GM23338 (cell line): ENCODE results near the gene GRM4. TPM values are rescaled to one million over a fixed set of nuclear protein-coding genes. Genes with fewer than 3 reads are reported as not detected.

Experiments
- ATAC-seq: fragments of 200-7000 bp; cut with Tn5 transposase; 3 replicates; pipeline ENCODE4 v1.9.1; 2020
- DNase-seq: peaks from one replicate; pipeline ENCODE4 v3.0.0-alpha.2; 2015; ENCODE audit warnings: low spot score
- H2AFZ ChIP-seq: fragments of 200-600 bp; sonication (generic); 2 replicates; pipeline ENCODE4 v1.8.0; 2016; ENCODE audit warnings: antibody characterized with exemption, mild to moderate bottlenecking, moderate library complexity
- H3F3A ChIP-seq: fragments of 200-600 bp; sonication (generic); replicated peaks from 2 replicates; pipeline ENCODE4 v1.8.0; 2017; ENCODE audit warnings: antibody characterized with exemption, mixed run types, low read depth
- H3K27ac ChIP-seq: fragments of 200-600 bp; sonication (generic); 2 replicates; pipeline ENCODE4 v1.6.1; 2016; ENCODE audit warnings: low read depth
- H3K27me3 ChIP-seq: fragments of 200-600 bp; sonication (generic); 2 replicates; pipeline ENCODE4 v1.8.0; 2016; ENCODE audit warnings: mild to moderate bottlenecking, mixed run types, moderate library complexity; ENCODE audit not compliant: insufficient read depth
- H3K36me3 ChIP-seq: fragments of 200-600 bp; sonication (generic); 2 replicates; pipeline ENCODE4 v1.8.0; 2016; ENCODE audit warnings: mild to moderate bottlenecking; ENCODE audit not compliant: insufficient read depth
- H3K4me1 ChIP-seq: fragments of 200-600 bp; sonication (generic); 2 replicates; pipeline ENCODE4 v1.8.0; 2016; ENCODE audit warnings: mild to moderate bottlenecking, moderate library complexity; ENCODE audit not compliant: insufficient read depth
- H3K4me2 ChIP-seq: fragments of 200-600 bp; sonication (generic); 2 replicates; pipeline ENCODE4 v1.7.1; 2017; ENCODE audit warnings: mixed run types
- H3K4me3 ChIP-seq: fragments of 200-600 bp; sonication (generic); 2 replicates; pipeline ENCODE4 v1.6.1; 2016; ENCODE audit warnings: mixed run types
- H3K79me2 ChIP-seq: fragments of 200-600 bp; sonication (generic); replicated peaks from 2 replicates; pipeline ENCODE4 v1.8.0; 2017; ENCODE audit warnings: mild to moderate bottlenecking; ENCODE audit not compliant: insufficient read depth
- H3K9me2 ChIP-seq: fragments of 200-600 bp; sonication (generic); 2 replicates; pipeline ENCODE4 v1.8.0; 2017; ENCODE audit not compliant: insufficient read depth
- H4K20me1 ChIP-seq: fragments of 200-600 bp; sonication (generic); replicated peaks from 2 replicates; pipeline ENCODE4 v1.8.0; 2017; ENCODE audit warnings: mild to moderate bottlenecking; ENCODE audit not compliant: insufficient read depth
- H3K27ac Mint-ChIP-seq: 2 replicates; pipeline ENCODE4 v1.8.0; 2020; ENCODE audit warnings: inconsistent platforms, mild to moderate bottlenecking, moderate library complexity, mixed read lengths
- H3K27me3 Mint-ChIP-seq: 3 replicates; pipeline ENCODE4 v1.8.0; 2022; ENCODE audit warnings: low read depth, mild to moderate bottlenecking, moderate library complexity, mixed read lengths, inconsistent platforms; ENCODE audit not compliant: insufficient read depth, poor library complexity
- H3K36me3 Mint-ChIP-seq: 3 replicates; pipeline ENCODE4 v1.8.0; 2021; ENCODE audit warnings: low read depth, mild to moderate bottlenecking, inconsistent platforms, moderate library complexity, mixed read lengths
- H3K4me1 Mint-ChIP-seq: 3 replicates; pipeline ENCODE4 v1.8.0; 2020; ENCODE audit warnings: mild to moderate bottlenecking, inconsistent platforms, mixed read lengths
- H3K4me3 Mint-ChIP-seq: 3 replicates; pipeline ENCODE4 v1.8.0; 2021; ENCODE audit warnings: moderate library complexity, mild to moderate bottlenecking, inconsistent platforms, mixed read lengths
- H3K9me3 Mint-ChIP-seq: 3 replicates; pipeline ENCODE4 v1.8.0; 2020; ENCODE audit warnings: moderate library complexity, mild to moderate bottlenecking, inconsistent platforms, mixed read lengths
- CREB1 ChIP-seq: fragments of 250-450 bp; sonication (Bioruptor Pico); IDR thresholded peaks from 2 replicates; pipeline ENCODE4 v1.5.0; 2020; ENCODE audit warnings: low read depth, mild to moderate bottlenecking, moderate library complexity
- EZH2phosphoT487 ChIP-seq: fragments of 200-600 bp; sonication (generic); IDR thresholded peaks from one replicate; pipeline ENCODE4 v1.8.1; 2018; ENCODE audit warnings: antibody characterized with exemption; ENCODE audit not compliant: unreplicated experiment
- JUNB ChIP-seq: IDR thresholded peaks from one replicate; pipeline ENCODE4 v1.6.1; 2016; ENCODE audit warnings: antibody characterized with exemption; ENCODE audit not compliant: unreplicated experiment
- STAT1 ChIP-seq: IDR thresholded peaks from one replicate; pipeline ENCODE4 v1.6.1; 2016; ENCODE audit warnings: antibody characterized with exemption; ENCODE audit not compliant: unreplicated experiment
- ZNF114 ChIP-seq: fragments of 250-450 bp; sonication (Bioruptor Pico); IDR thresholded peaks from 2 replicates; pipeline ENCODE4 v1.5.0; 2020; ENCODE audit warnings: mild to moderate bottlenecking, moderate library complexity
- polyA plus RNA-seq: library from polyadenylated mRNA; unstranded; fragments of >200 nt; fragmentation: Nextera tagmentation; extraction: Ambion mirVana; gene quantifications from 2 replicates; pipeline ENCODE4 v1.2.1, GENCODE V29; 2016
- total RNA-seq: library from RNA; depleted of rRNA; stranded (reverse); fragments of >200 nt; shearing (Covaris generic); gene quantifications from 2 replicates; pipeline ENCODE4 v1.2.3, GENCODE V29; 2014
- TF ChIP-seq, protein P1 (sequence below): IDR thresholded peaks from one replicate; pipeline ENCODE4 v1.6.1; 2018; ENCODE audit warnings: antibody characterized with exemption; ENCODE audit not compliant: unreplicated experiment
- TF ChIP-seq, protein P2 (sequence below), 2 experiments: fragments of 200-600 bp in 1 of 2; sonication (generic) in 1 of 2; conservative IDR thresholded peaks; 2 replicates each; pipeline versions ENCODE4 v1.5.1 to v1.6.1; 2016 to 2017; ENCODE audit warnings: antibody characterized with exemption in 2 of 2, low read depth in 2 of 2, mild to moderate bottlenecking in 2 of 2, moderate library complexity in 1 of 2

Gene GRM4
- total and polyA plus RNA-seq, 2 experiments from 2014 or later = 7.0 to 30.6 TPM

DNA sequence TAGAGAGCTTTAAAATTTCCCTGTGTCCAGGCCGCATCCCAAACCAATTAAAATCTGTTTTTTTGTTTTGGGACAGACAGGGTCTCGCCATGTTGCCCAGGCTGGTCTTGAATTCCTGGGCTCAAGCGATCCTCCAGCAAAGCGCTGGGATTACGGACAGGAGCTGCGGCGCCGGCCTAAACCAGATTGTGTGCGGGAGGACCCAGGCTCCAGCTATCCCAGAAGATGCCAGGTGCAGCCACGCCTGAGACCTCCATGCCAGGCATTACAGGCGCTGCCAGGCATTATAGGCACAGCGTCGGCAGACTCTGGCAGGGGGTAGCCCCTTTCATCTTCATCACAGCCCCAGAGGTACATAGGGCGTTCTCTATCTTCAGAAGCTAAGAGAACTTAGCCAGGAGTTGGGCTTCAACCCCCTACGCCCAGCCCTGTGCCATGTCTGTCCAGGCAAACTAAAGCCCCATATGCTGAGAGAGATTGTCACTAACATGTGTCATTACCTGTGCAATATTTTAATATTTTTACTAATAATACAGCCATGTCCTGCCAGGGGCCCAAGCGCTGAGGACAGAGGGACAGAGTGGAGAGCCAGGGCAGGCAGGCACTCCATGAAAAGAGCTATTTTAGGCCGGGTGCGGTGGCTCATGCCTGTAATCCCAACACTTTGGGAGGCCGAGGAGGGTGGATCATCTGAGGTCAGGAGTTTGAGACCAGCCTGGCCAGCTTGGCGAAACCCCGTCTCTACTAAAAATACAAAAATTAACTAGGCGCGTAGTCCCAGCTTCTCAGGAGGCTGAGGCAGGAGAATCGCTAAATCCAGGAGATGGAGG is 9.8 kb upstream of the GRM4 start (continued):
- TF ChIP-seq, protein P1, sequence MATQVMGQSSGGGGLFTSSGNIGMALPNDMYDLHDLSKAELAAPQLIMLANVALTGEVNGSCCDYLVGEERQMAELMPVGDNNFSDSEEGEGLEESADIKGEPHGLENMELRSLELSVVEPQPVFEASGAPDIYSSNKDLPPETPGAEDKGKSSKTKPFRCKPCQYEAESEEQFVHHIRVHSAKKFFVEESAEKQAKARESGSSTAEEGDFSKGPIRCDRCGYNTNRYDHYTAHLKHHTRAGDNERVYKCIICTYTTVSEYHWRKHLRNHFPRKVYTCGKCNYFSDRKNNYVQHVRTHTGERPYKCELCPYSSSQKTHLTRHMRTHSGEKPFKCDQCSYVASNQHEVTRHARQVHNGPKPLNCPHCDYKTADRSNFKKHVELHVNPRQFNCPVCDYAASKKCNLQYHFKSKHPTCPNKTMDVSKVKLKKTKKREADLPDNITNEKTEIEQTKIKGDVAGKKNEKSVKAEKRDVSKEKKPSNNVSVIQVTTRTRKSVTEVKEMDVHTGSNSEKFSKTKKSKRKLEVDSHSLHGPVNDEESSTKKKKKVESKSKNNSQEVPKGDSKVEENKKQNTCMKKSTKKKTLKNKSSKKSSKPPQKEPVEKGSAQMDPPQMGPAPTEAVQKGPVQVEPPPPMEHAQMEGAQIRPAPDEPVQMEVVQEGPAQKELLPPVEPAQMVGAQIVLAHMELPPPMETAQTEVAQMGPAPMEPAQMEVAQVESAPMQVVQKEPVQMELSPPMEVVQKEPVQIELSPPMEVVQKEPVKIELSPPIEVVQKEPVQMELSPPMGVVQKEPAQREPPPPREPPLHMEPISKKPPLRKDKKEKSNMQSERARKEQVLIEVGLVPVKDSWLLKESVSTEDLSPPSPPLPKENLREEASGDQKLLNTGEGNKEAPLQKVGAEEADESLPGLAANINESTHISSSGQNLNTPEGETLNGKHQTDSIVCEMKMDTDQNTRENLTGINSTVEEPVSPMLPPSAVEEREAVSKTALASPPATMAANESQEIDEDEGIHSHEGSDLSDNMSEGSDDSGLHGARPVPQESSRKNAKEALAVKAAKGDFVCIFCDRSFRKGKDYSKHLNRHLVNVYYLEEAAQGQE = no peak

DNA sequence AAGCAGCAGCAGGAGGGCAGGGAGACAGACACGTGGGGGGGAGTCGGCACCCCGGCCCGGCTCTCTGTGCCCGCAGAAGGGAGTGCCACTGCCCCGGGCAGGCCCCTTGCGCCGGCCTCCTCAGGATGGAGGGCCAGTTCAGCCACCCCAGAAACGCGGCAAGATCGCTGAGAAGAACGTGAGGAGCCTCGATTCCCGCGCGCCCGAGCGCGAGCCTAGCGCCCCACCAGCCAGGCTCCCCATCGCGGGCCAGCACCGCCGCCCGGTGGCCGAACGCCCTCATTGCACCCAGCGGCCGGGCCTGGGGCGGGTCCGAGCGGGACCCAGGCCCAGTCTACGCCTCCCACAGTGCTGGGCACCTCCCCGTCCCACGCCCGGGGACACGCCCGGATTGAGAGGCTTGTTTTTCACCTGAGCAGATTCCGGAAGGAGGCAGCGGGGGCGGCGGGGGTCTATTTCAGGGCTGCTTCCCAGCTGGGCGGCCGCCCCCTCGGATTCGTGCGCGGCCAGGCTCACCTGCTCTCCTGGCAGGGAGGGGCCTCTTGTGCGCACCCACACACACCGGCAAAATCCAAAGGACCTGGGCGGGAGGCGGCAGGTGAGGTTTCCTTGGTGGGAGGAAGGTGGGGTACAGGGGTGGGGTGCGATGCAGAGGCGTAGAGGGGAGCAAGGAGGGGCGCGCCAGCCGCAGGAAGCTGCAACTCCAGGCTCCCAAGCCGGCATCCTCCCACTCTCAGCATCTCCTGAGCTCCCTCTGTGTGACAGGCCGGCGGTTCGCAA is 9.0 kb upstream of the GRM4 start:
- Histone ChIP-seq H3K4me3 (peak overlapping the region; percentile 76), H3K36me3 (no peaks in the 10 kb centered on the region), H3K27me3 (peaks cover 45% of the 10 kb centered on the region), H3K4me2 (peak overlapping the region; percentile 95), H3K27ac (no peak overlapping the region), H3K79me2 (no peaks in the 10 kb centered on the region), H2AFZ (peak overlapping the region; percentile 99), H3K4me1 (peaks cover 26% of the 10 kb centered on the region), H3F3A (peaks cover 4% of the 10 kb centered on the region; the same call in 1 of the 2 replicates), H3K9me2 (no peaks in the 10 kb centered on the region), H4K20me1 (no peaks in the 10 kb centered on the region)
- Mint-ChIP-seq H3K4me3 (peak overlapping the region; percentile 63), H3K27ac (no peak overlapping the region), H3K4me1 (peaks cover 35% of the 10 kb centered on the region), H3K9me3 (peaks cover 16% of the 10 kb centered on the region), H3K27me3 (peaks cover 46% of the 10 kb centered on the region), H3K36me3 (peaks cover 4% of the 10 kb centered on the region; the same call in 2 of the 3 replicates)
- ATAC-seq = peak; percentile 86
- DNase-seq = peak; percentile 82
- no peak for TF ChIP-seq ZNF114 (CRISPR knock-in tag)
- no peak for TF ChIP-seq EZH2phosphoT487
- TF ChIP-seq JUNB = no peak
- TF ChIP-seq, protein P2, sequence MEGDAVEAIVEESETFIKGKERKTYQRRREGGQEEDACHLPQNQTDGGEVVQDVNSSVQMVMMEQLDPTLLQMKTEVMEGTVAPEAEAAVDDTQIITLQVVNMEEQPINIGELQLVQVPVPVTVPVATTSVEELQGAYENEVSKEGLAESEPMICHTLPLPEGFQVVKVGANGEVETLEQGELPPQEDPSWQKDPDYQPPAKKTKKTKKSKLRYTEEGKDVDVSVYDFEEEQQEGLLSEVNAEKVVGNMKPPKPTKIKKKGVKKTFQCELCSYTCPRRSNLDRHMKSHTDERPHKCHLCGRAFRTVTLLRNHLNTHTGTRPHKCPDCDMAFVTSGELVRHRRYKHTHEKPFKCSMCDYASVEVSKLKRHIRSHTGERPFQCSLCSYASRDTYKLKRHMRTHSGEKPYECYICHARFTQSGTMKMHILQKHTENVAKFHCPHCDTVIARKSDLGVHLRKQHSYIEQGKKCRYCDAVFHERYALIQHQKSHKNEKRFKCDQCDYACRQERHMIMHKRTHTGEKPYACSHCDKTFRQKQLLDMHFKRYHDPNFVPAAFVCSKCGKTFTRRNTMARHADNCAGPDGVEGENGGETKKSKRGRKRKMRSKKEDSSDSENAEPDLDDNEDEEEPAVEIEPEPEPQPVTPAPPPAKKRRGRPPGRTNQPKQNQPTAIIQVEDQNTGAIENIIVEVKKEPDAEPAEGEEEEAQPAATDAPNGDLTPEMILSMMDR (conservative IDR thresholded peaks at IDR 0.05; ENCODE audit: low read depth in 2 of 2) = peak; percentile 82 to 97
- no peak for TF ChIP-seq CREB1 (CRISPR knock-in tag)
- TF ChIP-seq STAT1 = no peak
